Astrocyte (in vitro differentiated cells and primary cell): ENCODE results near the gene DPCD. TPM values are rescaled to one million over a fixed set of nuclear protein-coding genes. Genes with fewer than 3 reads are reported as not detected.

Experiments used
- DNase-seq: peaks from one replicate; pipeline ENCODE4 v3.0.0-alpha.2; 2010; ENCODE audit warnings: low read depth
- FAIRE-seq: peaks from 2 replicates; lab custom pipeline; 2011; peaks lifted over from hg19 to GRCh38; lab: Jason Lieb, UNC
- H2AFZ ChIP-seq: 2 replicates; pipeline ENCODE4 v1.6.0; 2012; ENCODE audit warnings: low read depth, low read length, inconsistent platforms
- H3K27ac ChIP-seq: 2 replicates; pipeline ENCODE4 v1.5.1; 2011; ENCODE audit warnings: low read depth, low read length, inconsistent platforms
- H3K27me3 ChIP-seq: 2 replicates; pipeline ENCODE4 v1.6.0; 2011; ENCODE audit warnings: low read length, inconsistent platforms; ENCODE audit not compliant: insufficient read depth
- H3K36me3 ChIP-seq: 2 replicates; pipeline ENCODE4 v1.5.1; 2011; ENCODE audit warnings: low read length, inconsistent platforms; ENCODE audit not compliant: insufficient read depth
- H3K4me1 ChIP-seq: 2 replicates; pipeline ENCODE4 v1.5.1; 2011; ENCODE audit warnings: low read length, inconsistent platforms; ENCODE audit not compliant: insufficient read depth
- H3K4me2 ChIP-seq: 2 replicates; pipeline ENCODE4 v1.6.0; 2012; ENCODE audit warnings: low read length, inconsistent platforms
- H3K4me3 ChIP-seq: 2 replicates; pipeline ENCODE4 v1.5.1; 2011; ENCODE audit warnings: low read depth, mild to moderate bottlenecking, low read length, inconsistent platforms; ENCODE audit not compliant: insufficient read depth
- H3K79me2 ChIP-seq: 2 replicates; pipeline ENCODE4 v1.6.0; 2012; ENCODE audit warnings: mild to moderate bottlenecking, low read length, inconsistent platforms; ENCODE audit not compliant: insufficient read depth
- H3K9ac ChIP-seq: 2 replicates; pipeline ENCODE4 v1.6.0; 2012; ENCODE audit warnings: mild to moderate bottlenecking, low read length, inconsistent platforms
- H3K9me3 ChIP-seq: 2 replicates; pipeline ENCODE4 v1.5.1; 2012; ENCODE audit warnings: low read depth, mild to moderate bottlenecking, low read length, inconsistent platforms; ENCODE audit not compliant: insufficient read depth
- H4K20me1 ChIP-seq: 2 replicates; pipeline ENCODE4 v1.6.0; 2012; ENCODE audit warnings: low read length, inconsistent platforms; ENCODE audit not compliant: insufficient read depth
- H3K27ac Mint-ChIP-seq: one replicate; pipeline ENCODE4 v1.8.0; 2021; ENCODE audit warnings: mild to moderate bottlenecking, mixed read lengths; ENCODE audit not compliant: unreplicated experiment
- H3K27me3 Mint-ChIP-seq: one replicate; pipeline ENCODE4 v1.8.0; 2021; ENCODE audit warnings: low read depth, mixed read lengths; ENCODE audit not compliant: unreplicated experiment
- H3K36me3 Mint-ChIP-seq: one replicate; pipeline ENCODE4 v1.8.0; 2021; ENCODE audit warnings: low read depth, mixed read lengths; ENCODE audit not compliant: unreplicated experiment
- H3K4me1 Mint-ChIP-seq: one replicate; pipeline ENCODE4 v1.8.0; 2021; ENCODE audit warnings: low read depth, mixed read lengths; ENCODE audit not compliant: unreplicated experiment
- H3K4me3 Mint-ChIP-seq: one replicate; pipeline ENCODE4 v1.8.0; 2021; ENCODE audit warnings: mild to moderate bottlenecking, moderate library complexity, mixed read lengths; ENCODE audit not compliant: unreplicated experiment
- H3K9me3 Mint-ChIP-seq: one replicate; pipeline ENCODE4 v1.8.0; 2021; ENCODE audit warnings: mild to moderate bottlenecking, mixed read lengths; ENCODE audit not compliant: unreplicated experiment
- CTCF ChIP-seq: IDR thresholded peaks from 2 replicates; pipeline ENCODE4 v1.5.1; 2011; ENCODE audit warnings: low read depth, mild to moderate bottlenecking, inconsistent platforms, low read length, moderate library complexity; ENCODE audit not compliant: insufficient read depth
- EZH2 ChIP-seq: IDR thresholded peaks from 2 replicates; pipeline ENCODE4 v1.6.1; 2012; ENCODE audit warnings: mild to moderate bottlenecking, low read length, inconsistent platforms; ENCODE audit not compliant: insufficient read depth
- total RNA-seq: library from RNA; stranded (reverse); gene quantifications from 2 replicates; pipeline ENCODE4 v1.2.1, GENCODE V29; 2021

Gene DPCD
- total RNA-seq, 1 donor from 2014 or later: 39.4 TPM

- DNase-seq (no peak), FAIRE-seq (no peak)
- peaks cover 4% of the 10 kb centered on the region for H3K36me3 Mint-ChIP-seq
- H3K27me3 Mint-ChIP-seq: no peaks in the 10 kb centered on the region
- no peaks in the 10 kb centered on the region for H3K4me1 Mint-ChIP-seq
- Histone ChIP-seq H3K9me3 (no peaks in the 10 kb centered on the region), H3K27me3 (no peaks in the 10 kb centered on the region), H3K4me3 (no peak overlapping the region), H2AFZ (no peak overlapping the region), H4K20me1 (peaks cover 5% of the 10 kb centered on the region), H3K79me2 (no peaks in the 10 kb centered on the region), H3K9ac (no peak overlapping the region), H3K4me1 (no peaks in the 10 kb centered on the region), H3K36me3 (no peaks in the 10 kb centered on the region), H3K4me2 (no peak overlapping the region), H3K27ac (no peak overlapping the region)
- no peaks in the 10 kb centered on the region for H3K9me3 Mint-ChIP-seq
- no peak overlapping the region for H3K4me3 Mint-ChIP-seq
- H3K27ac Mint-ChIP-seq: no peak overlapping the region
- TF ChIP-seq CTCF (no peak), EZH2 (no peak)
Measured at GRCh38 chr10:101595591-101596433, 7.7 kb downstream of the DPCD start.

- Histone ChIP-seq H3K4me1 (no peaks in the 10 kb centered on the region), H3K9ac (no peak overlapping the region), H3K4me3 (no peak overlapping the region), H2AFZ (no peak overlapping the region), H3K79me2 (no peaks in the 10 kb centered on the region), H3K4me2 (no peak overlapping the region), H3K9me3 (no peaks in the 10 kb centered on the region), H3K36me3 (no peaks in the 10 kb centered on the region), H3K27me3 (no peaks in the 10 kb centered on the region), H3K27ac (no peak overlapping the region), H4K20me1 (peaks cover 5% of the 10 kb centered on the region)
- H3K27ac Mint-ChIP-seq: no peak overlapping the region
- H3K36me3 Mint-ChIP-seq: peaks cover 4% of the 10 kb centered on the region
- no peaks in the 10 kb centered on the region for H3K27me3 Mint-ChIP-seq
- H3K4me3 Mint-ChIP-seq: no peak overlapping the region
- H3K9me3 Mint-ChIP-seq: no peaks in the 10 kb centered on the region
- FAIRE-seq: no peak
- no peak for TF ChIP-seq EZH2
- TF ChIP-seq CTCF: no peak
- H3K4me1 Mint-ChIP-seq: no peaks in the 10 kb centered on the region
- DNase-seq: no peak
Measured at GRCh38 chr10:101597091-101597900, 9.2 kb downstream of the DPCD start.
